Stimulated activated CD8-positive, alpha-beta memory T cell treated with anti-CD3 and anti-CD28 coated beads, Interleukin-4, amount 100 ng/mL, for 48 hours (primary cell): Measurements from ENCODE around the gene ISCA2.

ENCODE experiments used
- DNase-seq: peaks from one replicate; pipeline ENCODE4 v3.0.0-alpha.2; 2020

ISCA2 gene

GRCh38 chr14:74509587-74510222, 16.1 kb downstream of the ISCA2 start:
- no peak for DNase-seq

GRCh38 chr14:74510223-74510931, 16.8 kb downstream of the ISCA2 start:
- DNase-seq = no peak

DNA sequence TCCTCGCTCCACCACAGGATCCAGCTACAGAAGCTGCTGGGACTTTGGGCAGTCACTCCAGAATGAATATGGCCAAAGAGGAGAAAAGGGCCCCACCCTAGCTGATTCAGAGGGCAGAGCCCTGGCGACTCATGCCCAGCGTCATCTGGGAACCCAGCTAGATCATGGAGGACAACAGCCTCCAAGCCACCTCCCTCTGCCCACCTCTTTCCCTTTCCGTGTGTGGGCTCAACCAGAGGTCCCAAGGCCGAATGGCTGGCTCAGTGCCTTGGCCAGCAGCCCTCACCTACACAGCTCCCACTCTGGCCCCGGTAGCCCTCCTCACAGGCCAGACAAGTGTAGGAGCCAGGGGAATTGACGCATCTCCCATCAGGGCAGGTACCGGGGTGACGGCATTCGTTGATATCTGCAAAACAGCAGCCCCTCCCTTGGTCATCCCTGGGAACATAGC, 17.4 kb downstream of the ISCA2 start:
- DNase-seq = no peak

DNA sequence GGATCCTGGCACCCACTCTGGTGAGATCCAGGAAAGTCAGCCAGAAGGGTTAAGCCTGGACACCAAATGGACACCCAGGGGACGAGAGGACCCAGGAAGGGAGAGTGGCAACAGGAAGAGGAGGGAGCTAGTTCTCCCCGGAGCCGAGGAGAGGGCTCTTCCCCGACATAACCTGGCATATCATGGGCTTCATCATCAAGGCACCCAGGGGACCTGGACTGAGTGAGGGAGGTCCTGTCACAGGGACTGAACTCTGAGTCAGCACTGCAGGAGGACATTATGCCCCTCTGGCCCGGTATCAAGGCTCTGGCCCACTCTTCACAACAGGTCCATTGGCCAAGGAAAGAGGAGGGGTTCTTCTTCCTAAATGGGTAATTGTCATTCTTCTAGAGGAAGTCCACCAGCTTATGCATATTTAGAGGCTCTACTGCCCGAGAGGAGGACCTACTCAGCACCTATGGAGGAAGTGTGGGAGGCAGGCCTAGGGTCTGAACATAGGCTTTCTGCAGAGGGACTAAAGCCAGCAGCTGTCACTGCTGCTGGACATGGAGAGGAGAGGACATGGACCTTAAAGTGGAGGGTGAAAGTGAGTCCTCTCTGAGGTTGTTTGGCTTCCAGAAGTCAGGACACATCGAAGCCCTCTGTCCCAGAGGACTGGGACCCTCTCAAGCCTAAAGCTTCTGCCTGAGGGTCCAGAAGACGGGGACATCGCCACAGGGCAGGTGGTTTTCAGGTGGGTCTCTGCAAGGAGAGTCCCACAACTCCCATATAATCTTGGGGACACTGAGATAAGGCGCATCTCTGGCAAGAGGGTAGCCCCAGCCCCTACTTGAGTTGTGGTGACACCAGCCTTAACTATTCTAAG, 18.6 kb downstream of the ISCA2 start:
- no peak for DNase-seq

- DNase-seq = no peak
Observed at GRCh38 chr14:74514471-74514941, 20.9 kb downstream of the ISCA2 start.

DNA sequence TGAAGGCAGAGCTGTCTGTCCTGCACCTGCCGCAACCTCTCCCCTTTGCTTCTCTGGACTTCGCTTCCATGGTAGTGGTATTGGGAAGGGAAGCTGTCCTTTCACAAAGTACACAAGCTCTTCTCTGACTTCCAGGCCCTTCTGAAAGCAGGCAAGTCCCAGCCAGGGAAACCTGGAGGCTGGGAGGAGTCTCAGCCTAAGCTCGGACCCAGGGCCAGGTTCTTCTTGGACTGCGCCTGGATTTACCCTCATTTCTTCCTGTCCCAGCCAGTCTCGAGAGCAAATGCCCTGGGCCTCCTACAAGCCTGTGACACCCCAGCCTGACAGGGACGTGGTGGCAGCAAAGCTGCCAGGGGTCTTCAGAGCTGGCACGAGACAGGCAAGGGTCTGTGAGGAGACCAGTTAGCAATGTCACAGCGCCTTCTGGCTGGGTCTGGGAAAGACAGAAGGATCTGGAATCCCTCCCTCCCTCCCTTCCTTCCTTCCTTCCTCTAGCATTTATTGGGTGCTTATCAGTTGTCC, 22.4 kb downstream of the ISCA2 start:
- DNase-seq = no peak

DNA sequence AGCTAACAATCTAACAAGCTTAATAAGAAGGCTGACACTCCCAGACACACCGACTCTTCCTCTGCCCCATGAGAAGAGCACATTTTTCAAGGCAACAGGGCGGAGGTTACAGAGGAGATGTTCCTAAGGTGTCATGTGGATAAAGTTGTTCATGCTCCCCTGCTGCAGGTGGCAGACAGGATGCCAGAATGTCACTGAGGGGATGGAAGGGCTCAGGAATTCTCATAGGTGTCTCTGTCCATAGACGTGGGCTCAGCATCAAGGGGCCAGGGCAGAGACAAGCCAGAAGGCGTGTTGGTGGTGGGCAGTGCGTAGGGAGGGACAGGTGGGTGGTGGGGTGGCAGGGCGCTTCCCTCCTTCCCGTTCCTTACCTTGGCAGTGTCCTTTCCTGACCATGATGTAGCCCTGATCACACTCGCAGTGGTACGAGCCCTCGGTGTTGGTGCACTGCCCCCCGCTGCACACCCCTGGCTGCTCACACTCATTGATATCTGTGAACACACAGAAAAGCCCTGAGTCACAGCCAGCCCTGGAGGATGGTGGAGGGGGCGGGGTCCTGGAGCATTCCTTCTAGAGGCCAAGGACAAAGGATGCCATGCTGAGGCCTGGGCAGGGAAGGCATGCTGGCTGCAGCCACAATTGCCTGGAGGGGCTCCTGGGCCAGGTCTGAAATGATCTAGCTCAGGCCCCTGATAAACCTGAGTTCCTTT, 23.0 kb downstream of the ISCA2 start:
- no peak for DNase-seq

GRCh38 chr14:74517731-74518130, 24.2 kb downstream of the ISCA2 start:
- DNase-seq = no peak

GRCh38 chr14:74518221-74518620, 24.7 kb downstream of the ISCA2 start:
- no peak for DNase-seq

DNA sequence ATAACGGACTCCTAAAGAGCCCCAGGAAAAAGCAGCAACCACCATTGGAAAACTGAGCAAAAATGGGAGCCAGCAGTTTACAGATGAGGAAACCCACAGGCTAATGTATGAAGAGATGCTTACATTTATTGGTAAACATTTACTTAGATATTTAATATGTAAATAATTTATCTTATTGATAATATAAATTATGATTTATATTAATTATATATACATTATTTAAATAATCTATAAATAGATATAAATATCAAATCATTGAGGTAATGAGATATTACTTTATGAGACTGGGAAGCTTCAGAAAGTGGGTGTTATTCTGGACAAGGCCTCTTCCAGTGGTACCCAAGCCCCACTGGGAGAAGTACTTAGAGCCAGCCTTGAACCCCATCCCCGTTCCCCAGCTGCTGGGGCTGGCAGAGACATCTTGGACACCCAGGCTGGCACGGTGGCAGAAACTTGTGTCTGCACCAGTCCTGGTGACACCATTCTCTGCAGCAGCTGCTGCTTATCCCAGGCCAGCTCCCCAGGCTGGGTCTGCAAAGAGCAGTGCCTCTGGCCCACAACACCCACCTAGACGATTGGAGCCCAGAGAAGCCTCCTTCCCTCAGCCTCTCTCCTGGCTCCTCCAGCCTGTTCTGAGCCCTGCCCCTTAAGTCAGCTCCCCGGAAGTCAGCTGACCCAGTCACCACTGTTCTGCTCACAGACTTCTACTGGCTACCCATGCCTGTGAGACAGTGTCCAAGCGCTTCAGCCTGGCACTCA, 25.9 kb downstream of the ISCA2 start:
- no peak for DNase-seq

DNA sequence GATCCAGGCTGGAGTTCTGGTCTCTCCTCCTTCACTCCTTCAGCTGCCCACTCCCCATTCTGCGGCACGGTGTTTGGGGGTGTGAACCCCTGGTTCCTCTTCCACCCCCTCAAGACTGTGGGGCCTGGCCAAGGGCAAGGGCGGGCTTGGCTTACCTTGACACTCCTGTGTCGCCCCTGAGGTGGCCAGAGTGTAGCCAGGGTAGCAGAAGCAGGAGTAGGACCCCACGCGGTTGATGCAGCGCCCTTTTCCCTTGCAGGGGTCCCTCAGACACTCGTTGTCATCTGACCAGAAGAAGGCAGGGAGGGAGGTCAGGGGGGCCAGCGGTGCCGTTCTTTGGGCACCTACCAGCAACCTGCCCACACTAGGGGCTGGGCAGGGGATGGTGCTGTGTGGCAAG, 28.2 kb downstream of the ISCA2 start:
- no peak for DNase-seq

DNA sequence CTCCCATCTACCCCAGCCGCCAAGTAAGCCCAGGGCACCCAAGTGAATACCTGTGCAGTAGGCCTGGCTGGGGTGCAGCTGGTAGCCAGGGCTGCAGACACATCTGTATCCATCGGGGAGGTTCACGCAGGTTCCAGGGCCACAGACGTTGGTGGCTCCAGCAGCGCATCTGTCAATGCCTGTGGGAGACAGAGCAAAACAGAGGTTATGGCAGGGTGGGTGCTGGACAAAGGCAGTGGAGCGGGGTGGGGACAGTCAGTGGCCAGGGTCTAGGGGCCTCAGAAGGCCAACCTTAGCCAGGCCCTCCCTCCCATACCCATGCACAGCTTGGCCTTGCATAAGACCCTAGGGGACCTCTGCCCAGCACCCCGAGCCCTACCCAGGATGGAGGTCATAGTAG, 29.2 kb downstream of the ISCA2 start:
- no peak for DNase-seq

DNA sequence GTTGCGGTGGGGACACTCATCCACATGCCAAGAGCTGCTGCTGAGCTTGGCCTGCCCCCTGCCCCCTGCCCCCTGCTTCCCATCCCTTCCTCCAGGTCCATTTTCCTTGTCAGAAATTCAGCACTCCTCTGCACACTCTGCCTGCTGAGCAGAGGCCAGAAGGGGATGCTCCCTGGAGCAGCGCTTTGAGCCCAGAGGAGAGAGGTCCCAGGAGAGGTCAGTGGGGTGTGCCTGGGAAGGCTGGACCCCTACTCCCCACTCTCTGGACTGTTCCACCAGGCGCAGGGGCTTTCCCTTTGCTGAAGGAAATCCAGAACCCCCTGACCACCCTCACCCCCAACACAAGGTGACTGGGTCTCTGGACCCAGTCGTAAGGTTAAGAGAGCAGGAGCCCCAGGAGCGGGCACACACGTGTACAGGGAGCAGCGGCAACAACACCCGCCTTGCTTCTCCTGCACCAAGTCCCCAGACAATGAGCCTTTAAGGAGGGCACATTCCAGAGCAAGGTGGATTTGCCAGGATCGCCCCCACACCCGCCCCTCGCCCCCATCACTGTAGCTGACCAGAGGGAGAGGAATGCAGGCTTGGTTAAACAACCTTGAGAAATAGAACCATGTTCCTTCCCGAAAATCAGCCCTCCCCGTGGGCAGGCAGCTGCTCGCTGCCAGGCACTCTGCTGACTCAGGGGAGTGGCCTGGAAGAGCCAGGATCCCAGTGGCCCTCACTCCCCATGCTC, 30.7 kb downstream of the ISCA2 start:
- no peak for DNase-seq

GRCh38 chr14:74524812-74525135, 31.2 kb downstream of the ISCA2 start:
- DNase-seq = no peak

- no peak for DNase-seq
Observed at GRCh38 chr14:74525361-74525851, 31.8 kb downstream of the ISCA2 start.

DNA sequence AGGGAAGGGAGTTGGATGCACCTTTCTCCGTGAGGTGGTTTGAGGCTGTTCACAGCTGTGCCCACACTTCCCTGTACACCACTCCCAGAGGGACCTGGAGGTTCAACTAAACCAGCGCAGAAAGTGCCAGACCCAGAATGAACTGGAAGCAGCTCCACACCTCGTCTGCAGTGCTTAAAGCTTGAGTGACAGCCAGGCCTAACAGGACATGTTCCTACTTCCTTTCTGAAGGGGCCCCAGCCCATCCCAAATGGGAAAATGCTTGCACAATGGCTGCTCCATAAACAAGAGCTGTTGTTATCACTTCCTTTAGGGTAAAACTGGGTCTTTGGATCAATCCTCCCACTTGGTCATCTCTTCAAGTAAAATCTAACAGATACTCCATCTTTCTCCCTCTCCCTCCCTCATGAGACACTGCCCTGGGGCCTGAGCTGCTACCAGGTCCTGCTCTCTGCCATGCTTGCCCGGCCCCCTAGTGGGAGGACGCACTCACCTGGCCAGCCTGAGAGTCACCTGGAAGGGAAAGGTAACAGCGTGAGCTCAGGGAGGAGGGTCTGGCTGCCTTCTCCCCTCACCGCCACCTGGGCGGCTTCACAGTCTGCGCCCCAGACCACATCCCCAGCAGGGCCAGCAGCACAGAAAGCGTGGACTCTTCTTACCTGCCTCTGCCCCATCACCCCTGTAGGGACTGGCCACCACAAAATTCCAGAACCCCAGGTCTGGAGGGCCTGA, 33.5 kb downstream of the ISCA2 start:
- DNase-seq = no peak

GRCh38 chr14:74527736-74528280, 34.2 kb downstream of the ISCA2 start:
- DNase-seq = no peak

GRCh38 chr14:74528406-74528805, 34.8 kb downstream of the ISCA2 start:
- DNase-seq = no peak

GRCh38 chr14:74528886-74529285, 35.3 kb downstream of the ISCA2 start:
- no peak for DNase-seq

DNA sequence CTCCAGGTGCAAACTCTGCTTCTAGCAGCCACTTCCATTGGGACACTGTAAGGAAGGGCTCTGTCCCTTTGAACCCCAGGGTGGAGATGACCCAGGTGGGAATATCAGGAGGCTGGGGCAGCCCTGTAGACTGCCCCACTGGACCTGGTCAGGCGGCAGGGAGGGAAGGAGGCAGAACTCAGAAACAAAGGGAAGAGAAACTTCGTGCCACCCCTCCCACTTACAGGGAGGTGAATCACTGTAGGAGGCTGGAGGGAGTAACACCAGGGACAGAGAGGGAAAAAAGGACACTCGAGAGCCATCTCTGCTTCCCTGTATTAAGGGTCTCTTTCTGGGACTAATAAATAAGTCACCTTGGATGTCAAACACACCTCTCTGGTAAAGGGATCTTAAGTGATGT, 37.4 kb downstream of the ISCA2 start:
- DNase-seq = no peak
